ENCODE results near the gene SPEN. TPM values are rescaled to one million over a fixed set of nuclear protein-coding genes. Genes with fewer than 3 reads are reported as not detected.

The SPEN gene
- total RNA-seq, 1 experiment from 2014 or later: 70.3 TPM

GRCh38 chr1:15810073-15810472 lies 37.4 kb upstream of the SPEN start:
- H3K9me3 ChIP-seq (ENCODE audit: low read depth, low read length, poor library complexity, severe bottlenecking): no peaks in the 10 kb centered on the region
- CTCF ChIA-PET: interaction anchor here (0.8 kb wide), 1 partner anchor 9 kb away, joined by 4 read pairs; no protein-coding TSS in a partner anchor
- H3K27ac ChIP-seq (ENCODE audit: low read depth, low read length, poor library complexity, severe bottlenecking): no peak overlapping the region
- no peak for TF ChIP-seq EZH2 (IDR thresholded peaks at IDR 0.05; ENCODE audit: borderline replicate concordance, low read depth, low read length, poor library complexity, severe bottlenecking)
- H3K27me3 ChIP-seq (replicated peaks; ENCODE audit: insufficient read depth, low read depth, low read length, poor library complexity): no peaks in the 10 kb centered on the region
- no peaks in the 10 kb centered on the region for H3K36me3 ChIP-seq (ENCODE audit: insufficient read depth, low read length, poor library complexity, severe bottlenecking)
- intact Hi-C loops (cut with micrococcal nuclease; ENCODE audit: unreplicated experiment): no loop called here
- no peak overlapping the region for H3K4me3 ChIP-seq (ENCODE audit: low read depth, low read length, poor library complexity, severe bottlenecking)
- no peaks in the 10 kb centered on the region for H3K4me1 ChIP-seq (ENCODE audit: insufficient read depth, low read length, poor library complexity, severe bottlenecking)
- DNase-seq (ENCODE audit: low spot score): no peak
- no TSS peak for BruUV-seq (replicated peaks)
- POLR2A ChIA-PET (ENCODE audit: low non-redundant PET): no interaction called here

DNA sequence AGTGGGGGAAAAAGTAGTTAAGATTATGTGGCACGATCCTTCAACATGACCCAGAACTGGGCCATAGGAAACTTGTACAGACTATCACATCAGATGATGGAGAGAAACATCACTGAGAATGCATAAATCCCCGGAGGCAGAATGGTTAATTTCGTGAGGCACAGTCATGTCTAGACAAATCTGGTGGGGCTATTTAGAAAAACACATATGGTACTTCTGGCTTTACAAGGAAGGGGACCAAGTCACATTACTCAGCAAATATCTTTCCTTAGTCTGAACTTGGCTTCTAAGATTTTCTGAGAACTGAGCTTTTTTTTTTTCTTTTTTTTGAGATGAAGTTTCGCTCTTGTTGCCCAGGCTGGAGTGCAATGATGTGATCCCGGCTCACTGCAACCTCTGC lies 30.8 kb upstream of the SPEN start:
- Histone ChIP-seq H3K36me3 (ENCODE audit: insufficient read depth, low read length, poor library complexity, severe bottlenecking) (no peaks in the 10 kb centered on the region), H3K4me1 (ENCODE audit: insufficient read depth, low read length, poor library complexity, severe bottlenecking) (no peaks in the 10 kb centered on the region), H3K27me3 (replicated peaks; ENCODE audit: insufficient read depth, low read depth, low read length, poor library complexity) (no peaks in the 10 kb centered on the region), H3K27ac (ENCODE audit: low read depth, low read length, poor library complexity, severe bottlenecking) (no peak overlapping the region), H3K9me3 (ENCODE audit: low read depth, low read length, poor library complexity, severe bottlenecking) (no peaks in the 10 kb centered on the region), H3K4me3 (ENCODE audit: low read depth, low read length, poor library complexity, severe bottlenecking) (no peak overlapping the region)
- BruUV-seq (replicated peaks): no TSS peak
- intact Hi-C loops (cut with micrococcal nuclease; ENCODE audit: unreplicated experiment): no loop called here
- no peak for TF ChIP-seq CTCF (conservative IDR thresholded peaks at IDR 0.05; ENCODE audit: low read depth, low read length)
- ChIA-PET POLR2A (ENCODE audit: low non-redundant PET) (no interaction called here), CTCF (no interaction called here)
- no peak for DNase-seq (ENCODE audit: low spot score)

DNA sequence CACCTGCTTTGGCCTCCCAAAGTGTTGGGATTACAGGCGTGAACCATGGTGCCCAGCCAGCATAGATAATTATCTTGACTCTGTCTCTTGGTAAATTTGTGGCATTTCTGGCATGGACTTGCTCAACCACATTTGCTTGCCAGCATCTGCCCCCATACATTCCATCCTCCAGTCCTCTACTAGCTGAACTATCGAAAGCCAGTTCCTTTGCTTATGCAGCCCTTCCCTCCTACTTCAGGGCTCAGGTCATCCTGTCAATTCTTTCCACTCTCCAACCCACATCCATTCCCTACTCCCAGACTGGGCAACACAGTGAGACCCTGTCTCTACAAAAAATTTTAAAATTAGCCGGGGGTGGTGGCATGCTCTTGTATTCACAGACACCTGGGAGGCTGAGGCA lies 27.0 kb upstream of the SPEN start:
- Histone ChIP-seq H3K4me3 (ENCODE audit: low read depth, low read length, poor library complexity, severe bottlenecking) (no peak overlapping the region), H3K9me3 (ENCODE audit: low read depth, low read length, poor library complexity, severe bottlenecking) (no peaks in the 10 kb centered on the region), H3K27me3 (replicated peaks; ENCODE audit: insufficient read depth, low read depth, low read length, poor library complexity) (no peaks in the 10 kb centered on the region), H3K36me3 (ENCODE audit: insufficient read depth, low read length, poor library complexity, severe bottlenecking) (no peaks in the 10 kb centered on the region), H3K4me1 (ENCODE audit: insufficient read depth, low read length, poor library complexity, severe bottlenecking) (no peaks in the 10 kb centered on the region), H3K27ac (ENCODE audit: low read depth, low read length, poor library complexity, severe bottlenecking) (no peak overlapping the region)
- DNase-seq (ENCODE audit: low spot score): no peak
- no TSS peak for BruUV-seq (replicated peaks)
- CTCF ChIA-PET: no interaction called here
- POLR2A ChIA-PET (ENCODE audit: low non-redundant PET): no interaction called here
- TF ChIP-seq CTCF (conservative IDR thresholded peaks at IDR 0.05; ENCODE audit: low read depth, low read length) (no peak), EZH2 (IDR thresholded peaks at IDR 0.05; ENCODE audit: borderline replicate concordance, low read depth, low read length, poor library complexity, severe bottlenecking) (no peak)
- intact Hi-C loops (cut with micrococcal nuclease; ENCODE audit: unreplicated experiment): no loop called here

- Histone ChIP-seq H3K4me3 (ENCODE audit: low read depth, low read length, poor library complexity, severe bottlenecking) (no peak overlapping the region), H3K27ac (ENCODE audit: low read depth, low read length, poor library complexity, severe bottlenecking) (no peak overlapping the region), H3K27me3 (replicated peaks; ENCODE audit: insufficient read depth, low read depth, low read length, poor library complexity) (no peaks in the 10 kb centered on the region), H3K9me3 (ENCODE audit: low read depth, low read length, poor library complexity, severe bottlenecking) (no peaks in the 10 kb centered on the region), H3K36me3 (ENCODE audit: insufficient read depth, low read length, poor library complexity, severe bottlenecking) (no peaks in the 10 kb centered on the region), H3K4me1 (ENCODE audit: insufficient read depth, low read length, poor library complexity, severe bottlenecking) (no peaks in the 10 kb centered on the region)
- intact Hi-C loops (cut with micrococcal nuclease; ENCODE audit: unreplicated experiment): no loop called here
- CTCF ChIA-PET: no interaction called here
- POLR2A ChIA-PET (ENCODE audit: low non-redundant PET): interaction anchor here (0.7 kb wide), 2 partner anchors 11 to 18 kb away, joined by 3 to 25 read pairs; no protein-coding TSS in a partner anchor
- DNase-seq (ENCODE audit: low spot score): no peak
- BruUV-seq (replicated peaks): no TSS peak
- no peak for TF ChIP-seq CTCF (conservative IDR thresholded peaks at IDR 0.05; ENCODE audit: low read depth, low read length)
These were observed 21.7 kb upstream of the SPEN start for GRCh38 chr1:15825800-15826199.
